ENCODE data around the gene ROBO1.
"Not testable (repeated sequence)": the region's sequence is repeated elsewhere in the genome, so short reads cannot be mapped to it uniquely, and the experiment has no call there.

The ROBO1 gene

DNA sequence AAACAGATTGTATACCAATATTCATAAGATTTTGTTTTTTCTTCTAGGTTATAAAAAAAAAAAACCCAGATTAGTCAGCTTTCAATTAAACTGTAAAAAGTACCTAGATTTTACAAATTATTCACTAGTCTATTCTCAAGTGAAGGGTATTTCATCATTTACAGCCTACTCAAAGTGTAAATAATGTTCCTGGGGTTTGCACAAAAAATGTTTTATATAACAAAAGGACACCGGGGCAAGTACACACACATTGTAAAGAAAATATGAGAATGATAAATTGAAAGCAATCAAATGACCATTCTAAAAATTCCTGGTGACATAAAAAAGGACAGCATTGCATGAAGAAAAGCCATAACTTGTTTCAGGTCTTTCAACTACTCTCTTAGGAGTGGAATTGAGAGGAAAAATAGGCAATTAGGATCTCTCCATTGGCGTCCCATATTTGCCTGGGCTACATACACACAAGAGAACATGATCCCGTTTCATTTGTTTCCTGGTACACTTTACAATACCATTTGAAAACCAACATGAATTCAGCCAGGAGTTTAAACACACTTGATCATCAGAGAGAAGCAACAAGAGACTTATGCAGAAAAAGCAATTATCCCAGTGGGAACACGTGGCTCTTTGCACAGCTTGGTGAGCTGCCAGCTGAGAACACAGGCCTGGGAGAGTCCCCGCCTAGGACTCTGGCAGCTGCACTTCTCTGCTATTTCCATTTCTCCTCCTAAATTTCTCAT, 1039.2 kb downstream of the ROBO1 start:
- DNase-seq, result peak in 12 of 14 donors; percentile 12 to 68 (median 58)

DNA sequence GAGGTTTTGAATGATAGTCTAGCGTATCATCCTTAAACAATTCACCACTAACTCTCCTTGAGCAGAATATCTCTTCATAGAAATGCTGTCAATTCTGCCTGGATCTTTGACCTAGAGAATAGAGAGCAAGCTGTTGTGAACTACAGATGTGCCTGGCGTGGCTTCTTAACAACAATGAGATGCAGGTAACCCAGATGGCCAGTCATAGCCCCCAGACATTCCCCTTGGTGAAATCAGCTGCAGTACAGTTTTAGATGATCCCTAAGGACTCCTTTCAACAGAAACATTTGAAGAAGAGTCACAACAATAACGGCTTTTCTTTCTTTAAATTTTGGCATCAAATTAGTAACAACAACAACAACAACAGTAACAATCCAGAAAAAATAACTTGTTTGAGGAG, 1041.3 kb downstream of the ROBO1 start:
- DNase-seq, result no peak

DNA sequence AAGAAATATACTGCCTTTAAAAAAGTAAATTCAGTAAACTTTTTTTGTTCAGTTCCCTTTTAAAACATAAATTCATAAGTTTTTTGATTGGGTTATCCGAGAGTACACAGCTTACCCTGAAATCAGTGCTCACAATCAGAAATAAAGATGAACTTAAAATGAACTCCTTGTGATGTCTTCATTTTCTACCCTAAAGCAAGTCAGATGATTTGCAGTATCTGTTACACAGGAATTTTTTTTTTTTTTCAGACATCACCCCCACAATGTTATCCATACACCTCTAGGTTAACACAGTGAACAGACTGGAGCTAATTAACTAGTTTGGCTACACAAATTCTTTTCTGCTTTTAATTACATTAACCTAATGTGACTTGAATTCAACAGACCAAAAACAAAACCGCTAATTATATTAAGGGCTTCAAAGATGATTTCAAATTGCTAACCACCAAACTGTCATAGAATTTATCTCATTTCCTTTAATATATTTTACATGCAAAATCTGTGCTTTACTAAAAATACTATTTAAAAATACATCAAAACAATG, 1042.0 kb downstream of the ROBO1 start:
- no peak for DNase-seq

- no peak for DNase-seq
Measured at GRCh38 chr3:78724859-78725258, 1042.9 kb downstream of the ROBO1 start.

- DNase-seq, result not testable (repeated sequence)
Measured at GRCh38 chr3:78724364-78724763, 1043.4 kb downstream of the ROBO1 start.

- DNase-seq, result no peak
Measured at GRCh38 chr3:78721771-78722543, 1045.8 kb downstream of the ROBO1 start.

DNA sequence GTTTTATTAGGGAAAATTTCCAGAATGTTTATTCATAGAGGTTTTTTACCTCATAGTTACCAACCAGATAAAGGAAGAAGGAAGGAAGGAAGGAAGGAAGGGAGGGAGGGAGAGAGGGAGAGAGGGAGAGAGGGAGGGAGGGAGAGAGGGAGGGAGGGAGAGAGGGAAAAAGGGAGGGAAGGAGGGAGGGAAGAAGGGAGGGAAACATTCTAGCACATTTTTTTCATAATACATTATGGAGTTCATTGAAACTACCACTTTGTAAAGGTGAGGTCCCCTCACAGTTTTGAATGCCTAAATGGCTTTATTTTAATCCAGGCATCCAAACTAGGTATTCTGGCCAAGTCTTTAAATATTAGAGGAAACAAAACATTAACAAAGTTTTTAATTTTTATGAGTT, 1049.1 kb downstream of the ROBO1 start:
- no peak for DNase-seq

DNA sequence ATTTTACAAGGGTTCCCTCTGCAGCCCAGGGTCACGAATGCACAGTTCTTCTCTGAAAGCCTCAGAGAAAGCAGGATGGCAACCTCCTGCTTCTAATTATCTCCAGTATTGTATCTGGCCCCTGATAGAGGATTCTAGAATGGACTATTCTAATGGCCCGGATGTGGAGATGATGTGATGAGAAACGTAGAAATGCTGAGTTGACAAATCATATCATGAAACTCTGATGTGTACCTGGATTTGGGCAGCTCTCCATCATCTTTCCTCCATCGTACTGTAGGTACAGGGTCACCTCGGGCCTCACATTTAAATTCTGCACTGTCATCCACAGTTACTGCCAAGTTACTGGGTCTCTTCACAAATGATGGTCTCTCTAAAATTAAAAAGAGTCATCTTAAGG, 1050.8 kb downstream of the ROBO1 start:
- DNase-seq, result no peak

GRCh38 chr3:78712941-78713340, 1054.9 kb downstream of the ROBO1 start:
- no peak for DNase-seq

- no peak for DNase-seq
Measured at GRCh38 chr3:78712270-78712669, 1055.5 kb downstream of the ROBO1 start.

DNA sequence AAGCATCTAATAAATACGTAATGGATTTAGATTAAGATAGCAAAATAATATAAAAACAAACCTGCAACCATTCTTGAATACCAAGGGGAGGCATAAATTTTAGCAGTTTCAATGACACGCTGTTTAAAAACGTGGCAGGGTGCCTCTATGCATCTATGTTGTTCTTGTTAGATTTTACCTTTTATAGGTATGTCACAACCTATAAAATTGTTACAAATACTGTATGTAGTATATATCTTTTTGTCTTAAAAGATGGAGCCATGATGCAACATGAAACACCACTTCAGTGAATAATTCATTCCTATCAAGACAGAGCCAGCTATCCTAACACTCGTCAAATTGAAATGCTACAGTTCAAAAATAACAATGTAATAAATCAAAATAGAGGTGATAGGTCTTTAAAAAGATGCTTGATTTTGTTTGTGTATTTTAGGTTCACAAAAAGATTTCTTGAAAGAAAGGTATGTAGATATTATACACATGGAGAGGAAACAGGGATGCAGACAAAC, 1059.2 kb downstream of the ROBO1 start:
- no peak for DNase-seq

DNA sequence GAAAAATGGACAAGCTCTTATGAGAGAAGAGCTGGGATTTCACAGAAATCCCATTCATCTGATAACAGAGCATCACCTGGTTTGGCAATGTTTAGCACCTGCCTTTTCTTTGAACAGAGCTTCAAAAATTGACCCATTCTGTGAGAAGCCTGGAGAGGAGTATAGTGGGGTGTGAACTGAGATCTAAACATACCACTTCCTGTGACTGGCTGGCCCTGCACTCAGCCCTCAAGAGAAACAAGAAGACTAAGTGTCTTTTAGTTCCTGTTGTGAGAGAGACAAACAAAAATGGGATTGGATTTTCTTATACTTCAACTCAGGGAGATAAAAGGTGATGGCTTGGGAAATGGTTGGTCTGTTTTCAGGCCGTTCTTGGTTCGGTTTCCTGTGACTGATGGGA, 1060.2 kb downstream of the ROBO1 start:
- DNase-seq, result no peak

DNA sequence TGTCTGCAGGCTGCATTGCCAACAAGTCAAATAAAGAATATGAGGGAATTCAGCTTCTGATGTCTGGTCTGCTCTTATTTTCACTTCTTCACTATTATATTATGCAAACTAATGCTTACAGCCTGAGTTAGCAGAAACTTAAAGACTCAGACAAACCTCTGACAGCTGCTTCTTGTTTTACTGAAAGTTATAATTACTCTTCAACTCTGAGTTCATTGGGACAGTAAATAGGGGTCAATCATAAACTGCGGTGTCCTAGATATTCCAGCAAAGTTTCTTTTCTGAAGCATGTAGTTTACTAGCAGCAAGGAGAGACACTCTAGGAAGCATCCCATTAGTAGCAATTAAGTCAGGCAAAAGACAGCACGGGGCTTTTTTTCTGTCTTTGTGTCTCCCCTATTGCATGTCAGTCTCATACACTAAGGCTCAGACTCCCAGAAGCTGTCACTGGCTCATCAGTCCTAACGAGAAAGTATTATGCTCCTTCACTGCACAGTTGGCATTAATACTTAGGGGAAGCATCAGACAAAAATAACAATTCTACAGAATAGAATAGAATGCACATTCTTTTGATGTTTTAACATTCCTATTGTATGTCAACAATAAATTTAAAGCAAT, 1060.8 kb downstream of the ROBO1 start:
- DNase-seq, result no peak

GRCh38 chr3:78703944-78704343, 1063.9 kb downstream of the ROBO1 start:
- no peak for DNase-seq

DNA sequence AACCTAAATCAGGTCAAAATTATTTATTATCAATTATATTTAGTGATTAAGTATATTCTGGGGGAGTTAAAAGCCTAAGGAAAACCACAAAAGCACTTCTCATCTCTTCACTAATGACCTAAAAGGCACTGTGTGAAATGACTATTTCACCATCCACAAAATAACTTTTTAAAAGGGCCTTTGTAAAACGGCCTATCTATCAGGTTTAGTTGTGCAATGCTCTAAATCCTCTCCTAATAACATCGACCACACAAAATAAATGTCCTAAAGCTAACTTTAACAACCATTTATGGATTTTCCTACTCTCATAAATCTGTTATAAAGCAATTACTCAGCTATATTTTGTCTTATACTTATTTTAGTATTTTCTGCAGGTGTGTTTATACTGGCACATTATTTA, 1066.3 kb downstream of the ROBO1 start:
- no peak for DNase-seq

DNA sequence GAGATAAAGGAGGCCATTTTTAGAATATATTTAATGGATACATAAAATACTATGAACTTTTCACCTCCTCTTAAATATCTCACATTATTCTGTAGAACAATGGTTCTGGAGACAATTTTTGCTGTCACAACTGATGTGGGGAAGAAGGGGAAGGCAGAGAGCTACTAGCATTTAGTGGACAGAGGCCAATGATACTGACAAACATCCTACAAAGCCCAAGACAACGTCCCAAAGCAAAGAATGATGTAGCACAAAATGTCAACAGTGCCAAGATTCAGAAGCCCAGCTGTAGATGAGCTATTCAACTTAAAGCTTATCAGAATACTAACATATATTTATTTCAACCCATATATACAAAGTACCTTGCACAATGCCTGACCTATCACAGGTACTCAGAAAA, 1069.4 kb downstream of the ROBO1 start:
- no peak for DNase-seq

DNA sequence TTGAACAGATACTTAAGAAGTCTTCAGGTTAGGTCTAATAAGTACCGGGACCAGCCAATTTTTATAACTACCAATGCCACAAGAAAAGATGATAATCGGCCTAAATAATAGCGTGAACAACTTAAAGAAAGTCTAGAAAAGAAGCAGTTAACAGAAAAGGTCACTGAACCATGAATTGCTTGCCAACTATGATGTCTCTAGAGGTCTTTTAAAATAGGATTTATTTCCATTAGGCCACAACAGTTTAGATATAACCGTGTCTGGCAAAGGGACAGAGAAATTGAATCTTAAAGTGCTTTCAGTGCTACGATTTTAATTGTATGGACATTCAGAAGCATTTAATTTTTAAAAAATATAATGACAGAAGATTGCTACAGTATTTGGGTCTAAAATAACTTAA, 1070.4 kb downstream of the ROBO1 start:
- DNase-seq, result no peak

GRCh38 chr3:78690766-78691165, 1077.0 kb downstream of the ROBO1 start:
- DNase-seq, result no peak

DNA sequence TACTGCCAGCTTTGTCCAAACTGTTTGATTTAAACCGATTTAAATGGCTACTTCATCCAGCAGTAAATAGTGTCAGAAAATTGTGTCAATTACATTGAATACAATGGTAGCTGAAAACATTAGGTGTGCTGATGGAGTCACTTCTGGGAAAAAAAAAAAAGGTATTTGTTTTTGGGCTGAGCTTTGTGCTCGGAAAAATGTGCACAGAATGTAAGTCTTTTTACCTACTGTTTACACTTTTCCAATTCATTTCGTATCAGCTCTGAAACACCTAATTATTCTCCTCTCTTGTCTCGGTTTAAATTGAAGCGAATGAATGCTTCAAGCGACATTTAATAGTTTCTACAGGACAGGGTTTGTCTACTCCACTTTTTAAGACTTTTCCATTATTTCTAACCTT, 1078.4 kb downstream of the ROBO1 start:
- DNase-seq, result no peak

DNA sequence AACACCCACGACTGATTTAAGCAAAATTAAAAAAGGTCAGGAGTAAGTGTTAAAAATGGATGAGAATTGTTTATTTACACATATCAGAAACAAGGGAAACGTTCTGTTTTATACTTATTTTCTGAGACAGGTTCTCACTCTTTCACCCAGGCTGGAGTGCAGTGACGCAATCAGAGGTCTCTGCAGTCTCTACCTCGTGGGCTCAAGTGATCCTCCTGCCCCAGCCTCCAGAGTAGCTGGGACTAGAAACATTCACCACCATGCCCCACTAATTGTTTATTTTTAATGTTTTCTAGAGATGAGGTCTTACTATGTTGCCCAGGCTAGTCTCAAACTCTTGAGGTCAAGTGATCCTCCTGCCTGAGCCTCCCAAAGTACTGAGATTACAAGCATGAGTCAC, 1080.3 kb downstream of the ROBO1 start:
- no peak for DNase-seq

- DNase-seq, result no peak
Measured at GRCh38 chr3:78683284-78683683, 1084.5 kb downstream of the ROBO1 start.

DNA sequence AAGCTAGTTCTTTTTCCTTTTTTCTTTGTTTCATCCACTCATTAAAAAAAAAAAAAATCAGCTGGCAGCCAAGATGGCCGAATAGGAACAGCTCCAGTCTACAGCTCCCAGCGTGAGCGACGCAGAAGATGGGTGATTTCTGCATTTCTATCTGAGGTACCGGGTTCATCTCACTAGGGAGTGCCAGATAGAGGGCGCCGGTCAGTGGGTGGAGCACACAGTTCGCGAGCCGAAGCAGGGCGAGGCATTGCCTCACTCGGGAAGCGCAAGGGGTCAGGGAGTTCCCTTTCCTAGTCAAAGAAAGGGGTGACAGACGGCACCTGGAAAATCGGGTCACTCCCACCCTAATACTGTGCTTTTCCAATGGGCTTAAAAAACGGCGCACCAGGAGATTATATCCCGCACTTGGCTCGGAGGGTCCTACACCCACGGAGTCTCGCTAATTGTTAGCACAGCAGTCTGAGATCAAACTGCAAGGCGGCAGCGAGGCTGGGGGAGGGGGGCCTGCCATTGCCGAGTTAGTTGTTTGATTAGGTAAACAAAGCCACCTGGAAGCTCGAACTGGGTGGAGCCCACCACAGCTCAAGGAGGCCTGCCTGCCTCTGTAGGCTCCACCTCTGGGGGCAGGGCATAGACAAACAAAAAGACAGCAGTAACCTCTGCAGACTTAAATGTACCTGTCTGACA, 1092.5 kb downstream of the ROBO1 start:
- DNase-seq, result not testable (repeated sequence)

DNA sequence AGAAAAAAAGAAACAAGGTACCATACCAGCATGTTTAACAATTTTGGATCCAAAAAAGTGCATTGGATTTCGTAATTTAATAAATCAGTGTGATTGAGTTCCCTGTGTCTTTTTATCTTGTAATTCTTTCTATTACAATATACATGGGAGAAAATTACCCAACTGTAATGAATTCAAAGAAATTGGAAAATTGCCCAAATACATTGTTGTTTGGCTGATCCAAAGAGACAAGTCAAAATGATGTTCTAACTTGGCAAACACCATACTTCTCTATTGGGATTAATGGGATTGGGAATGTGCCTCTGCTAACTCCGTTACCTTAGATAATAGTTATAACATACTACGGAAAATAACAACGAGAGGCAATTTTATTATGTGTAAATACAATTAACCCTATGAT, 1097.1 kb downstream of the ROBO1 start:
- DNase-seq, result no peak
